BLaER1 (cell line): ENCODE measurements around the gene SENP2.
"Not testable (repeated sequence)": the region's sequence is repeated elsewhere in the genome, so short reads cannot be mapped to it uniquely, and the experiment has no call there.

Experiments used
- H3K27ac ChIP-seq: shearing (Covaris generic); formaldehyde crosslinking; 2 replicates; pipeline ENCODE4 v1.8.1; 2022
- H3K27me3 ChIP-seq: shearing (Covaris generic); formaldehyde crosslinking; 2 replicates; pipeline ENCODE4 v1.8.1; 2022
- H3K36me3 ChIP-seq: shearing (Covaris generic); formaldehyde crosslinking; 2 replicates; pipeline ENCODE4 v1.8.1; 2022
- H3K4me1 ChIP-seq: shearing (Covaris generic); formaldehyde crosslinking; 2 replicates; pipeline ENCODE4 v1.8.1; 2022
- H3K4me2 ChIP-seq: shearing (Covaris generic); formaldehyde crosslinking; 2 replicates; pipeline ENCODE4 v1.8.1; 2022
- H3K4me3 ChIP-seq: shearing (Covaris generic); formaldehyde crosslinking; 2 replicates; pipeline ENCODE4 v1.8.1; 2022
- H3K9ac ChIP-seq: shearing (Covaris generic); formaldehyde crosslinking; 2 replicates; pipeline ENCODE4 v1.8.1; 2022
- H3K9me3 ChIP-seq: shearing (Covaris generic); formaldehyde crosslinking; 2 replicates; pipeline ENCODE4 v1.8.1; 2022
- H4K20me1 ChIP-seq: shearing (Covaris generic); formaldehyde crosslinking; 2 replicates; pipeline ENCODE4 v1.8.1; 2022
- Cebpa-rat ChIP-seq: shearing (Covaris generic); IDR thresholded peaks from 2 replicates; pipeline ENCODE4 v1.8.1; 2022

The SENP2 gene

DNA sequence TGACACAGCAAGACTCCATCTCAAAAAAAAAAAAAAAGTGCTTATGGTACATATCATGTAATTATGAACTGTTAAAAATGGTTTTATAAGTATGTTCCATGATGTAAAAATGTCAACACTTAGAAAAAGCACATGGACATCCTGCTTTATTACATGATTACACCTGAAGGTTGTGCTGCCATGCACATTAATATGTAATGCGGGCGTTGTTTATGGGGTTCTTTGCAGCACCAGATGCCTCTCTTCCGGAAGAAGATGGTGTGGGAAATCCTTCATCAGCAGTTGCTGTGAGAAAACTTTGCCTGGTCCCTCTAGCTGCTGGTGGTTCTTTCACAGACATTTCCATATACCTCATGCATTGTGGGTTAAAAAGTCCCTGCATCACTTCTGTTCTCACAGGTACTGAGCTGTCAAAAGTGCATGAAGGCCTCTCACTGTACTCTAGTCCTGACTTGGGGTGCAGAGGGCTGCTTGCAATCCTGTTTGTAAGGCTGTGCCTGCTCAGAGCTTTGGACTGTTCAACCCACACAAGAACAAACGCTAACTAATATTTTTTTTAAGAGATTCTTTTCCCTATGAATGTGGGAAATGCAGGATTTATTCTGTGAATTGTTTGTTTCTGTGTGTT is 43.6 kb downstream of the SENP2 start:
- Histone ChIP-seq H3K9me3 (no peaks in the 10 kb centered on the region), H3K4me3 (no peak overlapping the region), H3K36me3 (peaks cover 59% of the 10 kb centered on the region), H3K27ac (peak overlapping the region; percentile 30; the same call in 1 of the 2 replicates), H4K20me1 (no peaks in the 10 kb centered on the region), H3K9ac (no peak overlapping the region), H3K4me2 (no peak overlapping the region), H3K27me3 (no peaks in the 10 kb centered on the region), H3K4me1 (peaks cover 16% of the 10 kb centered on the region)
- no peak for TF ChIP-seq Cebpa-rat

DNA sequence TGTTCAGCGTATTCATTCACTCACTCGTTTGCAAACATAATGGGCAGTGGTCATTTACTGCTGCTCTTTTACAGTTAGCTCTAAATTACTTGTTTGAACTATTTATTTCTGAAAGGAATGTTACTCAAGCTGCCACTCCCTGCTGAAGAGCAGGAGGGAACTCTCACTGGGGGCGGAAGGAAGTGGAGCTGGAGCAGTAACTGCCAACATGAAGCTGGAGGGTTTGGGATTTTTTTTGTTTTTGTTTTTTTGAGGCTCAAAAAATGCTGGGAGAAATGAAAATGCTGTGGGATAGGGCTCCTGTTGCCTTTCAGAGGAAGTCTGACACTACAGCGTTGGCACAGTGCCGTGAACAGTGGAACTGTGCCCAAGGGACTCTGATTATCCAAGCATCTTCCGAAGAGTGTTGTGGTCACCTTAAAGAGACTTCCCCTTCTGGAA is 44.1 kb downstream of the SENP2 start:
- Histone ChIP-seq H3K4me1 (peaks cover 21% of the 10 kb centered on the region), H3K4me2 (no peak overlapping the region), H3K27me3 (no peaks in the 10 kb centered on the region), H4K20me1 (no peaks in the 10 kb centered on the region), H3K4me3 (no peak overlapping the region), H3K27ac (peak overlapping the region; percentile 30; the same call in 1 of the 2 replicates), H3K9me3 (no peaks in the 10 kb centered on the region), H3K36me3 (peaks cover 55% of the 10 kb centered on the region), H3K9ac (no peak overlapping the region)
- no peak for TF ChIP-seq Cebpa-rat

DNA sequence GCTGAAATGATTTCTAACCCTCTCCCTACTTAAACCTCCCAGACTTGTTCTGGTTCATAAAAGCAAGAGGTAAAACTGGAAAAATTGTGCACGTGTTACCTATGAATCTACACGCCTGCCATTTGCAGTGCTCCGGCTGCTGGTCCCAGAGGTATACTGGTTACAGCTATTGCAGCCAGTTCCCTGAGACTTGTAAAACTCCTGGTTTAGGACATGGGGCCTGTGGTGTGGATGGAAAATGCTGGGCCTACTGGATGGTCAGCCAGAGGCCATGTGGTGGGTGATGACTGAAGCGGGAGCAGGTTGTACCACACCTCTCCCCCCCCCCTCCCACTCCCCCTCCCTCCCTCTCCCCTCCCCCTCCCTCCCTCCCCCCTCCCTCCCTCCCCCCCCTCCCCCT is 45.0 kb downstream of the SENP2 start:
- H3K4me3 ChIP-seq: no peak overlapping the region

DNA sequence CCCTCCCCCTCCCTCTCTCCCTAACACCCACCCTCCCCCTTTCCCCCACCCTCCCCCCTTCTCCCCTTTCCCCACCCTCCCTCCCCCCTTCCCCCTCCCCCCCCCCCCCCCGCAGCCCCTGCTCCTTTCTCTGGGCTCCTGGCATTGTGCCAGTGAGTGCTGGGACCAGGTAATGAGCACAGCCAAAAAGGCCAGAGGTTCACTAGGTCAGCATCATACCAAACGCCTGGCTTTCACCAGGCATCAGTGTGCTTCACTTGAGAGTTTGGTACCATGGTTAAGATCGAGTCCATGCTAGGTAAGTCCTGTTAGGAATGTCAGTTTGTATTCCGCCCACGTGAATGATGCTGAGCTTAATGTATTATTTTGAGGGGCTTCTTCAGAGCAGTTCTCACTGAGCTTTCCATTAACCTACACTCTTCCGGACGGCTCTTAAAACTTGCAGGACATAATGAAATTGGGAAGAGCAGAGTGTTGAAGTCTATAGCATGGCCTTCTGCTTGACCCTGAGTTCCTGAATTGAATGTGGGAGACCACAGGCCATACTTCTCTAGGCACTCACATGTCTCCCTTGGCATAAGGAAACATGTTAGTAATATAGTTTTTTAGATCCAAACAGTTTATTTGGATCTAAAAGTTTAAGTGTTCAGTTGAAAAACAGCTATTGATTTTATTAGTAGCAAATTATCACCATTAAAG is 45.6 kb downstream of the SENP2 start:
- no peaks in the 10 kb centered on the region for H4K20me1 ChIP-seq
- no peak overlapping the region for H3K4me2 ChIP-seq
- no peaks in the 10 kb centered on the region for H3K27me3 ChIP-seq
- no peaks in the 10 kb centered on the region for H3K9me3 ChIP-seq
- no peak for TF ChIP-seq Cebpa-rat
- H3K27ac ChIP-seq: no peak overlapping the region
- peaks cover 27% of the 10 kb centered on the region for H3K4me1 ChIP-seq
- no peak overlapping the region for H3K9ac ChIP-seq
- peaks cover 40% of the 10 kb centered on the region for H3K36me3 ChIP-seq
- H3K4me3 ChIP-seq: no peak overlapping the region

More for the DNA sequence above, 45.0 kb downstream of the SENP2 start:
- TF ChIP-seq Cebpa-rat: no peak
- H3K27ac ChIP-seq: no peak overlapping the region
- no peaks in the 10 kb centered on the region for H3K9me3 ChIP-seq
- H3K9ac ChIP-seq: no peak overlapping the region
- H3K4me1 ChIP-seq: peaks cover 27% of the 10 kb centered on the region
- no peaks in the 10 kb centered on the region for H4K20me1 ChIP-seq
- no peak overlapping the region for H3K4me2 ChIP-seq
- no peaks in the 10 kb centered on the region for H3K27me3 ChIP-seq
- H3K36me3 ChIP-seq: peaks cover 45% of the 10 kb centered on the region

DNA sequence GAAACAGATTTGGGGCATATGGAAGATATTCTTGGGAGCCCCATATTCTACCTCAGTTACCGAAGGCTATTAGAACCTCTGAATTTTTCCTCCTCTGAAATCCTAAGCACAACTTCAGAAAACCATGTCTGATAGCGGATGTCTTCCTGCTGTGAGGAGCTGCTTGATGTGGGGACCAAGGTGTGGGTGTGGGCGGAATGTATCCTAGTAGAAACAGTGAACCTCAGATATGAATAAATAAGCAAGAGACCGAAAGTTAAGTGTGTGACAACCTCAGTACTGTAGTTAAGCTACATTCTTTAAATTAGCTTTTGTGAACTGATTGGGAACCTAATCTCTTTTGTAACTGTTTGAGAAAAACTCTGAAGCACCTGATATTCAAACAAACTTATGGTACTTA is 46.9 kb downstream of the SENP2 start:
- no peak overlapping the region for H3K27ac ChIP-seq
- H3K9ac ChIP-seq: no peak overlapping the region
- no peaks in the 10 kb centered on the region for H4K20me1 ChIP-seq
- no peaks in the 10 kb centered on the region for H3K9me3 ChIP-seq
- no peak overlapping the region for H3K4me2 ChIP-seq
- no peak overlapping the region for H3K4me3 ChIP-seq
- peaks cover 34% of the 10 kb centered on the region for H3K4me1 ChIP-seq
- TF ChIP-seq Cebpa-rat: no peak
- no peaks in the 10 kb centered on the region for H3K27me3 ChIP-seq
- peaks cover 27% of the 10 kb centered on the region for H3K36me3 ChIP-seq

DNA sequence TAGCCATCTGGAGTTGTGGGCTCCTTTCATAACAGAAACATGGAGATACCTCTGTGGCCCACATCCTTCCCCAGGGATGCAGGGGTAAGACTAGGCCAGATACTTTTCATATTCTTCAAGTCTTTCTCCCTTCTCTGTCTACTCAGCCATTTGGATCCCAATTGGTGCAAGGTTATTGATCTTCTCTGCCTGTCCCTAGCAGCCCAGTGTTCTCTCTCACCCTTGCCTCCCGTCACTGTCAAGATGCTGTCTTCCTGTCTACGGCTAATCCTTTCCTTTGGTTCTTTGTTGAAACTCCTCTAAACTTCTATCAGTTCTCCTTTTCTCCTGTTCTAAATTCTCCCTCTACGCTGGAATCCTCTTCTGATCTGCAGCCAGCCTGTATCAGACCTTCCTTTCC is 51.3 kb downstream of the SENP2 start:
- Histone ChIP-seq H4K20me1 (no peaks in the 10 kb centered on the region), H3K9ac (no peak overlapping the region), H3K4me1 (peaks cover 22% of the 10 kb centered on the region), H3K36me3 (0 out of 2 replicates have a peak, but pooled peaks cover 2% of the 10 kb centered on the region), H3K4me2 (0 out of 2 replicates have a peak overlapping the region, but pooled peaks have one; percentile 3), H3K27me3 (no peaks in the 10 kb centered on the region), H3K27ac (no peak overlapping the region), H3K4me3 (no peak overlapping the region), H3K9me3 (no peaks in the 10 kb centered on the region)
- TF ChIP-seq Cebpa-rat: no peak

DNA sequence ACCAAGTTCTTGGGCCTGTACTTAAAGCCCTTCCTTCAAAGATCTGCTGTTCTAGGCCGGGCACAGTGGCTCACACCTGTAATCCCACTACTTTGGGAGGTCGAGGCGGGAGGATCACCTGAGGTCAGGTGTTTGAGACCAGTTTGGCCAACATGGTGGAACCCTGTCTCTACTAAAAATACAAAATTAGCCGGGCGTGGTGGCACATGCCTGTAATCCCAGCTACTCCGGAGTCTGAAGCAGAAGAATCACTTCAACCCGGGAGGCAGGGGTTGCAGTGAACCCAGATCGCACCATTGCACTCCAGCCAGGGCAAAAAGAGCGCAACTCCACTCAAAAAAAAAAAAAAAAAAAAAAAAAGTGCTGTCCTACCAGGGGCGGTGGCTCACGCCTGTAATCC is 52.6 kb downstream of the SENP2 start:
- peaks cover 22% of the 10 kb centered on the region for H3K4me1 ChIP-seq
- not testable (repeated sequence) for H3K9me3 ChIP-seq, H3K27me3 ChIP-seq, H3K9ac ChIP-seq, H3K4me2 ChIP-seq, H4K20me1 ChIP-seq, H3K36me3 ChIP-seq, H3K27ac ChIP-seq, H3K4me3 ChIP-seq

DNA sequence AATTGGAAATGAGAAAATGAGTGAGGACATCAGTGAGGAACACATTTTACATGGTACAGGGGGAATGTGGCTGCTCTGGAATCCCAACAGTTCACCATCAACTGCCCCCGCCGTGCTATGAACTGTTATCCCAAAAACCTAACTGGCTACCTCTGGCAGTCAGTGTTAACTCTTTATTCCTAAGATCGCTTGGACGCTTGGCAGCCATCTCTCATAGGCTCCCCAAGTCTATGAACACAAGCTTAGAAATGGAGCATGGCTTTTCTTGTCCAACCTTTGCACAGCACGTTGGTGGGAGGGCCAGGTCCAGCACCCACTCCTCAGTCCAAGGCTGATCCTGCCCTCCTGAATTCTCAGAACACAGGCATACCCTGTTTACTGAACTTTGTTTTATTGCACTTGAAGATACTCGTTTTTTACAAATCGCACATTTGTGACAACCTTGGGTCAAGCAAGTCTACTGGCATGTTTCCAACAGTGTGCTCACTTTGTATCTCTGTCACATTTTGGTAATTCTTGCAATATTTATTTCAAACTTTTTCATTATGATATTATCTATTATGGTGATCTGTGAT is 53.6 kb downstream of the SENP2 start:
- Histone ChIP-seq H3K27me3 (no peaks in the 10 kb centered on the region), H3K9me3 (no peaks in the 10 kb centered on the region), H3K27ac (no peak overlapping the region), H4K20me1 (no peaks in the 10 kb centered on the region), H3K4me3 (no peak overlapping the region), H3K9ac (no peak overlapping the region), H3K36me3 (no peaks in the 10 kb centered on the region), H3K4me2 (no peak overlapping the region), H3K4me1 (peaks cover 18% of the 10 kb centered on the region)
- TF ChIP-seq Cebpa-rat: no peak

DNA sequence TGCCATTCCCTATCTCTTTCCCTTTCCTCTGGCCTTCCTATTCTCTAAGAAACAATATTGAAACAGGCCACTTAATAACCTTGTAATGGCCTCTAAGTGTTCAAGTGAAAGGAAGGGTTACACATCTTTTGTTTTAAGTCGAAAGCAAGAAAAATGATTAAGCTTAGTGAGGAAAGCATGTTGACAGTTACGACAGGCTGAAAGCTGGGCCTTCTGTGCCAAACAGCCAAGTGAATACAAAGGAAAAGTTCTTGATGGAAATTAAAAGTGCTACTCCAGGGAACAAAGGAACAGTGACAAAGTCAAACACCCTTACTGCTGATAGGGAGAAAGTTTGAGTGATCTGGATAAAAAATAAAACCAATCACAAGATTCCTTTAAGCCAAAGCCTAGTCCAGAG is 54.2 kb downstream of the SENP2 start:
- no peaks in the 10 kb centered on the region for H3K9me3 ChIP-seq
- no peak overlapping the region for H3K27ac ChIP-seq
- no peak overlapping the region for H3K9ac ChIP-seq
- TF ChIP-seq Cebpa-rat: no peak
- H3K4me3 ChIP-seq: no peak overlapping the region
- H4K20me1 ChIP-seq: no peaks in the 10 kb centered on the region
- no peaks in the 10 kb centered on the region for H3K36me3 ChIP-seq
- no peaks in the 10 kb centered on the region for H3K27me3 ChIP-seq
- no peak overlapping the region for H3K4me2 ChIP-seq
- H3K4me1 ChIP-seq: peaks cover 12% of the 10 kb centered on the region

DNA sequence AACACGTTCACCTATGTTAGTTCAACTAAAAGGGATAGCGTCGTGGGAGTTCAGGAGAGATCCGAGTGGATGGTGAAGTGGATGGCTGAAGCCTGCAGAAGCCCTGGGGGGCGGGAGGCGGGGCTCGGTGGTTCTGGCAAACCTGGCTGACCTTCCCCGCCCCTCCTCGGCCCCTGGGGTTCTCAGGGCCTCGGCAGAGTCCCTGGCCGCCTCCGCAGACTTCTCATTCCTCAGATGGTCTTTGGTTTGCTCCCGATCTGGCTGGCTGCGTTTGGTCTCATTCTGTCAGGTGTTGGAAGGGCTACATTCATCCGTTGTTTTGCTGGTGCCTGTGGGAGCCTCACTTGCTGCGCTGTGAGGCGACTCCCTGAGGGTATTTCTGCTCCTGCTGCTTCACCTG is 59.1 kb downstream of the SENP2 start:
- H3K36me3 ChIP-seq, H3K4me1 ChIP-seq, H3K4me2 ChIP-seq, H3K9me3 ChIP-seq, H3K9ac ChIP-seq, H3K27me3 ChIP-seq, H4K20me1 ChIP-seq, H3K4me3 ChIP-seq, H3K27ac ChIP-seq: not testable (repeated sequence)
